ES-I3 (cell line): Measurements from ENCODE around the gene FXR2.

Source experiments
- H3K36me3 ChIP-seq: 2 replicates; pipeline ENCODE4 v1.6.1; 2013; ENCODE audit warnings: mild to moderate bottlenecking, low read length, control low read depth, moderate library complexity; ENCODE audit not compliant: insufficient read depth
- H3K4me1 ChIP-seq: 2 replicates; pipeline ENCODE4 v1.6.1; 2013; ENCODE audit warnings: mild to moderate bottlenecking, control low read depth, low read length; ENCODE audit not compliant: insufficient read depth
- H3K9ac ChIP-seq: 2 replicates; pipeline ENCODE4 v1.6.1; 2013; ENCODE audit warnings: low read depth, mild to moderate bottlenecking, low read length, moderate library complexity
- H3K9me3 ChIP-seq: 2 replicates; pipeline ENCODE4 v1.6.1; 2013; ENCODE audit warnings: mild to moderate bottlenecking, low read length, moderate library complexity; ENCODE audit not compliant: control insufficient read depth, insufficient read depth

The FXR2 gene

GRCh38 chr17:7544911-7545310 lies 69.8 kb downstream of the FXR2 start:
- H3K9me3 ChIP-seq, result no peaks in the 10 kb centered on the region
- H3K4me1 ChIP-seq, result no peaks in the 10 kb centered on the region
- no peak overlapping the region for H3K9ac ChIP-seq

More at GRCh38 chr17:7544911-7545310, 69.8 kb downstream of the FXR2 start:
- no peaks in the 10 kb centered on the region for H3K36me3 ChIP-seq
